GM18861 (cell line): Measurements from ENCODE around the gene CHID1.

Experiments
- ATAC-seq: cut with Tn5 transposase; IDR thresholded peaks from one replicate; pipeline ENCODE4 v1.9.1; 2021; ENCODE audit not compliant: unreplicated experiment

Gene CHID1

GRCh38 chr11:850775-851763 is 59.5 kb downstream of the CHID1 start:
- ATAC-seq: no peak

GRCh38 chr11:849951-850774 is 60.4 kb downstream of the CHID1 start:
- ATAC-seq: no peak

GRCh38 chr11:849104-849824 is 61.3 kb downstream of the CHID1 start:
- no peak for ATAC-seq

- ATAC-seq: no peak
Observed at GRCh38 chr11:848380-848931, 62.2 kb downstream of the CHID1 start.

GRCh38 chr11:847876-848275 is 62.7 kb downstream of the CHID1 start:
- ATAC-seq: no peak

- no peak for ATAC-seq
Observed at GRCh38 chr11:846496-847098, 64.0 kb downstream of the CHID1 start.

GRCh38 chr11:845872-846495 is 64.6 kb downstream of the CHID1 start:
- ATAC-seq: no peak

- no peak for ATAC-seq
Observed at GRCh38 chr11:844693-845644, 65.6 kb downstream of the CHID1 start.

- no peak for ATAC-seq
Observed at GRCh38 chr11:843818-844692, 66.6 kb downstream of the CHID1 start.

- ATAC-seq: no peak
Observed at GRCh38 chr11:843086-843734, 67.4 kb downstream of the CHID1 start.

GRCh38 chr11:842370-843002 is 68.1 kb downstream of the CHID1 start, which contains the start of the genes POLR2L and TSPAN4:
TSS of gene POLR2L (minus strand) at chr11:842529. CDS start at chr11:842508, 21 bp downstream.
TSS of gene TSPAN4 (plus strand) at chr11:842852. CDS start at chr11:850305, 7,453 bp downstream.
- peak; percentile 39 for ATAC-seq

- ATAC-seq: no peak
Observed at GRCh38 chr11:841981-842369, 68.6 kb downstream of the CHID1 start.

GRCh38 chr11:839875-840617 is 70.6 kb downstream of the CHID1 start:
- no peak for ATAC-seq

- ATAC-seq: no peak
Observed at GRCh38 chr11:839280-839623, 71.4 kb downstream of the CHID1 start.

GRCh38 chr11:838441-839279 is 72.0 kb downstream of the CHID1 start:
- ATAC-seq: no peak
